Glutamatergic neuron (in vitro differentiated cells): ENCODE measurements around the gene NIF3L1. TPM values are rescaled to one million over a fixed set of nuclear protein-coding genes. Genes with fewer than 3 reads are reported as not detected.

Source experiments
- DNase-seq: peaks from one replicate; pipeline ENCODE4 v3.0.0; 2022
- H3K27ac Mint-ChIP-seq: one replicate; pipeline ENCODE4 v1.8.0; 2020; ENCODE audit warnings: mild to moderate bottlenecking, mixed read lengths, inconsistent platforms; ENCODE audit not compliant: unreplicated experiment
- H3K27me3 Mint-ChIP-seq: one replicate; pipeline ENCODE4 v1.8.0; 2020; ENCODE audit warnings: mild to moderate bottlenecking, moderate library complexity, mixed read lengths, inconsistent platforms; ENCODE audit not compliant: unreplicated experiment
- H3K36me3 Mint-ChIP-seq: one replicate; pipeline ENCODE4 v1.8.0; 2020; ENCODE audit warnings: mild to moderate bottlenecking, mixed read lengths, inconsistent platforms; ENCODE audit not compliant: unreplicated experiment
- H3K4me1 Mint-ChIP-seq: one replicate; pipeline ENCODE4 v1.8.0; 2020; ENCODE audit warnings: mild to moderate bottlenecking, low read depth, mixed read lengths, inconsistent platforms; ENCODE audit not compliant: unreplicated experiment
- H3K4me3 Mint-ChIP-seq: one replicate; pipeline ENCODE4 v1.8.0; 2020; ENCODE audit warnings: mild to moderate bottlenecking, mixed read lengths, inconsistent platforms; ENCODE audit not compliant: unreplicated experiment
- H3K9me3 Mint-ChIP-seq: one replicate; pipeline ENCODE4 v1.8.0; 2020; ENCODE audit warnings: mild to moderate bottlenecking, moderate library complexity, mixed read lengths, inconsistent platforms; ENCODE audit not compliant: unreplicated experiment
- long read RNA-seq: library from polyadenylated mRNA; unstranded; transcript quantifications from one replicate; pipeline ENCODE4 v2.0.0, GENCODE V29; 2020; ENCODE audit not compliant: unreplicated experiment
- total RNA-seq: library from RNA; stranded (reverse); fragmentation: NEBNext Ultra II Directional; extraction: Animal tissue kit (Norgen Biotek cat#: 25700); gene quantifications from one replicate; pipeline ENCODE4 v1.2.1, GENCODE V29; 2021; ENCODE audit not compliant: unreplicated experiment
- TF ChIP-seq, protein P1 (sequence below): fragments of 200-600 bp; sonication (generic); IDR thresholded peaks from one replicate; pipeline ENCODE4 v1.5.0; 2021; ENCODE audit not compliant: partially characterized antibody, unreplicated experiment

The NIF3L1 gene, protein sequence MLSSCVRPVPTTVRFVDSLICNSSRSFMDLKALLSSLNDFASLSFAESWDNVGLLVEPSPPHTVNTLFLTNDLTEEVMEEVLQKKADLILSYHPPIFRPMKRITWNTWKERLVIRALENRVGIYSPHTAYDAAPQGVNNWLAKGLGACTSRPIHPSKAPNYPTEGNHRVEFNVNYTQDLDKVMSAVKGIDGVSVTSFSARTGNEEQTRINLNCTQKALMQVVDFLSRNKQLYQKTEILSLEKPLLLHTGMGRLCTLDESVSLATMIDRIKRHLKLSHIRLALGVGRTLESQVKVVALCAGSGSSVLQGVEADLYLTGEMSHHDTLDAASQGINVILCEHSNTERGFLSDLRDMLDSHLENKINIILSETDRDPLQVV
- 19.7 TPM for total RNA-seq
- long read RNA-seq, transcript NIF3L1-201 (7 exons, 1,626 nt): major isoform, 6 of 13 reads
- long read RNA-seq, partial matches to known transcripts: 3 of 13 reads
- long read RNA-seq, other reads (novel, unspliced or antisense): 3 of 13 reads

DNA sequence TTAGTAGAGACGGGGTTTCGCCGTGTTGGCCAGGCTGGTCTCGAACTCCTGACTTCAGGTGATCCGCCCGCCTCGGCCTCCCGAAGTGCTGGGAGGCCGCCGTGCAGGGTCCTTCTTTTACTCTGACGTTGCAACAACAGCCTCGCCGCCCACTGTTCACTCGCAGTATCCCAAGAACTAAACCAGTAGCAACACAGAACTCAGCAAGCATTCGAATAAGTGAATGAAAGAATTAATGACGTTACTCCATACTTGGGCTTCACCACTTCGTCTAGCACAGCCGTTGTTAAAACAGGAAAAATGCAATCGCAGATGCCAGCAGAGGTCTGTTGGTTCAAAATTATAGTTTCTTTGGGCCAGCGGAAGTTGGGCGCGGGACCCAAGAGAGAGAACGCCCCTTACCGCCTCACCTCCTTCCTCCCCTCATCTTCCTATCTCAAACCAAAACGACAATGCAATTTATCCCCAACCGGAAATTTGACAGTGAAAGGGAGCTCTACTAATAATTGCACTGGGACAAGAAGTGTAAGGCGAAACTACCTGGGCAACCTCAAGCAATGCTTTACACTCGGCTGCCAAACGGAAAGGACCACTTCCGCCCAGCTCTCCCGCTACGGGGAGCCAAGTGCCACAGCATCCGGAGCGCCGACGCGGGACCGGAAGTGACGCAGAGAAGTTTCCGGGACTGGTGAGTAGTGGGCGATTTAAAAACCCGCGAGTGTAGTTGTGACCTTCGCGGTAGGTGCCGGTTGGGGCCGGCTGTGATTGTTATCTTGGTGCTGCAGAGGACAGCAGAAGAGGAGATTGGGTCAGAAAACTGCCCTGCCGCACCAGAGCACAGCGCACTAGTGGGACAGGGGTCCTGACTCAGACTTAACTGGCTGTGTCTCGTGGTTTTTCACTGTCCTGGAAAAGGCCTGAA, at the start of gene NIF3L1, which contains the start of gene PPIL3:
NIF3L1 (plus strand) TSS at position 668 of the 922 bp plus-strand sequence. CDS start 2,573 bp downstream, outside the sequence.
PPIL3 (minus strand) TSS at position 374 of the 922 bp plus-strand sequence. CDS start 1,462 bp downstream, outside the sequence.
- no peaks in the 10 kb centered on the region for H3K36me3 Mint-ChIP-seq
- peaks cover 10% of the 10 kb centered on the region for H3K9me3 Mint-ChIP-seq
- H3K27ac Mint-ChIP-seq: peak within 1 kb of the TSS; percentile 99
- TF ChIP-seq, protein P1, sequence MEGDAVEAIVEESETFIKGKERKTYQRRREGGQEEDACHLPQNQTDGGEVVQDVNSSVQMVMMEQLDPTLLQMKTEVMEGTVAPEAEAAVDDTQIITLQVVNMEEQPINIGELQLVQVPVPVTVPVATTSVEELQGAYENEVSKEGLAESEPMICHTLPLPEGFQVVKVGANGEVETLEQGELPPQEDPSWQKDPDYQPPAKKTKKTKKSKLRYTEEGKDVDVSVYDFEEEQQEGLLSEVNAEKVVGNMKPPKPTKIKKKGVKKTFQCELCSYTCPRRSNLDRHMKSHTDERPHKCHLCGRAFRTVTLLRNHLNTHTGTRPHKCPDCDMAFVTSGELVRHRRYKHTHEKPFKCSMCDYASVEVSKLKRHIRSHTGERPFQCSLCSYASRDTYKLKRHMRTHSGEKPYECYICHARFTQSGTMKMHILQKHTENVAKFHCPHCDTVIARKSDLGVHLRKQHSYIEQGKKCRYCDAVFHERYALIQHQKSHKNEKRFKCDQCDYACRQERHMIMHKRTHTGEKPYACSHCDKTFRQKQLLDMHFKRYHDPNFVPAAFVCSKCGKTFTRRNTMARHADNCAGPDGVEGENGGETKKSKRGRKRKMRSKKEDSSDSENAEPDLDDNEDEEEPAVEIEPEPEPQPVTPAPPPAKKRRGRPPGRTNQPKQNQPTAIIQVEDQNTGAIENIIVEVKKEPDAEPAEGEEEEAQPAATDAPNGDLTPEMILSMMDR: no peak
- peaks cover 8% of the 10 kb centered on the region for H3K4me1 Mint-ChIP-seq
- peak; percentile 96 for DNase-seq
- peak within 1 kb of the TSS; percentile 98 for H3K4me3 Mint-ChIP-seq
- H3K27me3 Mint-ChIP-seq: peaks cover 3% of the 10 kb centered on the region

DNA sequence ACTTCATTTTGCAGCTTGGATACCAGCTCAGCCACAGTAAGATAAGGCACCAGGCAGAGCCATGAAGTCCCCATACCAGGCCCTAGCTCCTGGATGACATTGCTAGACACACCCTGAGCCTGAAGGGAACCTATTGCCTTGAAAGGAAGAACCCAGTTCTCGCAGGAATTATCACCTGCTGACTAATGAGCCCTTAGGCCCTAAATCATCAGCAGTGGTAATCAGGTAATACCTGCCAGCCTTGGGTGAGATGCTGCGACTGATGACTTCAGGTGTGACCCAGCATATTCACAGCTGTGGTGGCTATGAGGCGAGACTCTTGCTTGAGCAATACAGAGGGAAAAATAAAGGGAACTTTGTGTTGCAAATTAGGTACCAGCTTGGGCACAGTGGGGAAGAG, 49.7 kb upstream of the NIF3L1 start:
- Mint-ChIP-seq H3K27me3 (peaks cover 2% of the 10 kb centered on the region), H3K27ac (no peak overlapping the region), H3K4me1 (no peaks in the 10 kb centered on the region), H3K4me3 (no peak overlapping the region), H3K9me3 (peaks cover 2% of the 10 kb centered on the region), H3K36me3 (peaks cover 8% of the 10 kb centered on the region)
- DNase-seq: no peak
- TF ChIP-seq, protein P1: no peak

DNA sequence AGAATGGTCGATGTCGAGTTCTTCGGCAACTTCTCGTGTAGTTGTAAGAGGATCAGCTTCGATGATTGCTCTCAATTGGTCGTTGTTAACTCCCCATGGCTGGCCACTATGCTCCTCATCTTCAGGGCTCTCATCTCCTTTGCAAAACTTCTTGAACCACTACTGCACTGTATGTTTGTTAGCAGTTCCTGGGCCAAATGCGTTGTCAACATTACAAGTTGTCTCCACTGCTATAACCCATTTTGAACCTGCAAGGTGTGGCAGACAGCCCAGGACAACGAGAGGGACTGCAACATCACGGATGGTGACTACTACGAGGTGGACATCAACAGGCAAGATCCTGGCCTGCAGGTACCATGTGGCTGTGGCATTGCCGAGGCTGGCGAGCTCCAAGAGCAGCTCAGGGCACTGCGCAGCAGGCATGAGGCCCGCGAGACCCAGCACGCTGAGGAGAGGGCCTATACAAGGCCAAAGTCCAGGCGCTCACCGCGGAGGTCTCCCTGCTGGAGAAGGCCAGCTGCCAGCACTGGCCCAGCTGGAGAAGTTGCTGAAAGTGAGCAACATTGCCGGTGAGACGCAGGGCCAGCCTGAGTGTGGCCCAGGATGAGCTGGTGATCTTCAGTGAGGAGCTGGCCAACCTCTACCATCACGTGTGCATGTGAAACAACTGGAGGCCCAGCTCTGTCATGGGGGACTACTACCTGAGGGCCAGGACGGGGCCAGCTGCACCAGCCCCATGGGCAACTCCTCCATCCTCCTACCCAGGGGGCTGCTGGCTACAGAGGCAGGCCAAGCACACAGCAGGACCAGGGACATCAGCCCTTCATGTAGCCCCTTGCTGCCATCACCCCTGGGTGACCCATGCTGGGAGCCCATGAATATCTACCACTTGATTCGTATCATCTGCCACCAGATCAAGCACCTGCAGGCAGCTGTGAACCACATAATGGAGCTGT, 44.9 kb upstream of the NIF3L1 start:
- Mint-ChIP-seq H3K27ac (no peak overlapping the region), H3K9me3 (no peaks in the 10 kb centered on the region), H3K4me1 (no peaks in the 10 kb centered on the region), H3K36me3 (no peaks in the 10 kb centered on the region), H3K27me3 (no peaks in the 10 kb centered on the region), H3K4me3 (no peak overlapping the region)
- no peak for DNase-seq
- TF ChIP-seq, protein P1: no peak

DNA sequence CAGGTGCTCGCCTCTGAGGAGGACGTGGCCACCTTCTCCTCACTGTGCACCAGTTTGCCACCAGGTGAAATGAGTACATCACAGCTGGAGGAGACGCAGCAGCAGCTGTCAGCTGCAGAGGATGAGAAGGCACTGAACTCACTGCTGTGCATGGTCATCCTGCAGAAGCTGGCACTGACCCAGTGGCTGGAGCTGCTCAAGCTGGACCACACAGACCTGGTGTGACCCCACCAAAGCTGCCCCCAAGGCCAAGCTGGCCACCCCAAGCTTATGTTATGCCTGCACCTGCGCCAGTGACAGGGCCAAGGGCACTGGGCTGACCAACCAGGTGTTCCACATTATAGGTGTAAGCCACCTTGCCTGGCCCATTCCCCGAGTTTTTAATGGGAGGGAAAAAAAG, 44.0 kb upstream of the NIF3L1 start:
- Mint-ChIP-seq H3K27ac (no peak overlapping the region), H3K4me3 (no peak overlapping the region), H3K36me3 (no peaks in the 10 kb centered on the region), H3K27me3 (no peaks in the 10 kb centered on the region), H3K9me3 (no peaks in the 10 kb centered on the region), H3K4me1 (no peaks in the 10 kb centered on the region)
- DNase-seq: no peak
- TF ChIP-seq, protein P1: no peak
